Transverse colon (tissue), 3 donors: ENCODE data around the gene ZFPM1.

Experiments
- CTCF ChIP-seq, 5 experiments: fragments of 200-600 bp in 3 of 5; fragments of 450-650 bp in 2 of 5; sonication (generic) in 3 of 5; IDR thresholded peaks; 1 replicate in 2 of 5; 2 replicates in 3 of 5; pipeline ENCODE4 v1.5.1; 2016 to 2017; ENCODE audit warnings: antibody characterized with exemption in 5 of 5, inconsistent platforms in 3 of 5, mild to moderate bottlenecking in 2 of 5, moderate library complexity in 1 of 5
- POLR2A ChIP-seq: fragments of 450-650 bp; IDR thresholded peaks from one replicate; pipeline ENCODE4 v1.6.1; 2016; ENCODE audit warnings: antibody characterized with exemption, mild to moderate bottlenecking, moderate library complexity

- no peak for TF ChIP-seq CTCF (IDR thresholded peaks at IDR 0.05)
- TF ChIP-seq POLR2A = no peak
Observed at GRCh38 chr16:88514526-88515232, 61.6 kb downstream of the ZFPM1 start.
